Cardiac ventricle fibroblast (primary cell): ENCODE measurements around the gene STEAP1B. TPM values are rescaled to one million over a fixed set of nuclear protein-coding genes. Genes with fewer than 3 reads are reported as not detected.

Source experiments
- total RNA-seq: library from RNA; depleted of rRNA; stranded (reverse); fragments of >200 nt; gene quantifications from 2 replicates; pipeline ENCODE4 v1.2.3, GENCODE V29; 2015

STEAP1B gene
- 1.1 and 1.8 TPM in 2 replicates for total RNA-seq

DNA sequence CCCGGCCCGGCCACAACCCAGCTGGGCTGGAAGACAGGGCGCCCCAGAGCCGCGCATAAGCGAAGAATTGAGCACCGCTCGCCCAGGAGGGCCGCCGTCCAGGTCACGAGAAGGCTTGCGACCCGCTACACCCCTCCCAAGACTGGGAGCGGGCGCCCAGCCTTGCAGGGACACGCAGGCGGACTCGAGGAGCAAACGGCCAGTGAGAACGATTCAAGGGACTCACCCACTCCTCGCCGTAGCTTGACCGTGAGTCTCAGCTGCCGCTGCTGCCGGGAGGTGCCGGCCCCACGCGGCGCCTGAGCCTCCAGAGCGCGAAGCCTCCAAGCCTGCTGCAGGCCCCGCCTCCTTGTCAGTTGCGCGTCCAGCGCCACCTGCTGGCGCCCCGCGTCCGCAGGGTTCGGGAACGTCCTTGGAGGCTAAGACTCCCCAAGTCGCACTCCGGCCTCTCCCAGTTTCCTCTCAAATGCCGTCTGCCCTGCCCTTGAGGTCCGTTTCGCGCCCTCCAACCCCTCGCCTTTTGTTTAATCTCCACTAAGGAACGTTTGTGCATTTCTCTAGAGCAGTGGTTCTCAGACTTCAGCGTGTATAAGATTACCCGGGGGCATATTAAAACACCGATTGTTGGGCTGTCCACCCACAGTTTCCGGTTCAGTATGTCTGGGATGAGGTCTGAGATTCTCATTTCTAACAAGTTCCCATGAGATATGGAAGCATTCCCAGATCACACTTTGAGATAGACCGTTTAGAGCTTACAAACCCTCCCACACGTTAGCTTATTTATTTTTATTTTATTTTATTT, at the start of gene STEAP1B:
TSS of gene STEAP1B (minus strand) at position 301 of the 802 bp plus-strand sequence. CDS start 5,333 bp downstream, outside the sequence.

Other genes with a start within 250 kb of the STEAP1B start
- 1.9 and 6.4 TPM in 2 replicates for gene RAPGEF5, start 143.0 kb downstream of the STEAP1B start, total RNA-seq
- 3.1 and 5.2 TPM in 2 replicates for gene IL6, start 227.0 kb upstream of the STEAP1B start, total RNA-seq